Measurements from ENCODE around the gene MTARC2. TPM values are rescaled to one million over a fixed set of nuclear protein-coding genes. Genes with fewer than 3 reads are reported as not detected.

Gene MTARC2
- total and polyA plus RNA-seq, 2 of the 13 experiments (the other 11 are each of a cell fraction or from before 2014, with no cell fraction given), result 8.5 to 10.1 TPM

- TF ChIP-seq ZNF574 (CRISPR knock-in tag; IDR thresholded peaks at IDR 0.05) (peak; percentile 30; the same call in 1 of the 2 replicates), BCL6 (CRISPR knock-in tag; IDR thresholded peaks at IDR 0.05) (peak; percentile 51), NFE2L1 (CRISPR knock-in tag; IDR thresholded peaks at IDR 0.05; ENCODE audit: borderline replicate concordance) (no peak), SNAPC2 (CRISPR knock-in tag; IDR thresholded peaks at IDR 0.05) (no peak), GRHL1 (CRISPR knock-in tag; conservative IDR thresholded peaks at IDR 0.05) (no peak), ONECUT2 (CRISPR knock-in tag; IDR thresholded peaks at IDR 0.05) (peak; percentile 51; the same call in 1 of the 2 replicates), DMAP1 (CRISPR knock-in tag; IDR thresholded peaks at IDR 0.05) (peak; percentile 16; the same call in 1 of the 2 replicates), ZSCAN5A (CRISPR knock-in tag; IDR thresholded peaks at IDR 0.05; ENCODE audit: borderline replicate concordance) (peak; percentile 43; the same call in 1 of the 2 replicates), THAP8 (CRISPR knock-in tag; IDR thresholded peaks at IDR 0.05; ENCODE audit: borderline replicate concordance) (no peak), SALL1 (CRISPR knock-in tag; IDR thresholded peaks at IDR 0.05) (peak; percentile 51; the same call in 1 of the 2 replicates), KDM3A (CRISPR knock-in tag; IDR thresholded peaks at IDR 0.05; ENCODE audit: low read depth) (0 out of 2 replicates have a peak, but pooled peaks have one; percentile 2), DPF2 (CRISPR knock-in tag; IDR thresholded peaks at IDR 0.05; ENCODE audit: borderline replicate concordance, low read depth) (0 out of 2 replicates have a peak, but pooled peaks have one; percentile 10), MED1 (CRISPR knock-in tag; IDR thresholded peaks at IDR 0.05) (peak; percentile 46), MIXL1 (CRISPR knock-in tag; IDR thresholded peaks at IDR 0.05) (0 out of 2 replicates have a peak, but pooled peaks have one; percentile 67), ZNF138 (CRISPR knock-in tag; IDR thresholded peaks at IDR 0.05; ENCODE audit: low read depth) (no peak), ERF (CRISPR knock-in tag; IDR thresholded peaks at IDR 0.05) (peak; percentile 9; the same call in 1 of the 2 replicates), FOXO1 (CRISPR knock-in tag; IDR thresholded peaks at IDR 0.05) (peak; percentile 12; the same call in 1 of the 2 replicates), ZNF281 (CRISPR knock-in tag; IDR thresholded peaks at IDR 0.05; ENCODE audit: borderline replicate concordance) (0 out of 2 replicates have a peak, but pooled peaks have one; percentile 17), RFXANK (CRISPR knock-in tag; IDR thresholded peaks at IDR 0.05) (no peak), HNRNPL (IDR thresholded peaks at IDR 0.05; ENCODE audit: low read depth, low read length) (no peak)
Observed at GRCh38 chr1:220767312-220768125, 19.4 kb downstream of the MTARC2 start (continued).

All from HepG2 (cell line).